ENCODE data around the gene NKAIN4.
A peak's percentile ranks its signal among the peaks of the same experiment; 100 is the strongest.

Gene NKAIN4

DNA sequence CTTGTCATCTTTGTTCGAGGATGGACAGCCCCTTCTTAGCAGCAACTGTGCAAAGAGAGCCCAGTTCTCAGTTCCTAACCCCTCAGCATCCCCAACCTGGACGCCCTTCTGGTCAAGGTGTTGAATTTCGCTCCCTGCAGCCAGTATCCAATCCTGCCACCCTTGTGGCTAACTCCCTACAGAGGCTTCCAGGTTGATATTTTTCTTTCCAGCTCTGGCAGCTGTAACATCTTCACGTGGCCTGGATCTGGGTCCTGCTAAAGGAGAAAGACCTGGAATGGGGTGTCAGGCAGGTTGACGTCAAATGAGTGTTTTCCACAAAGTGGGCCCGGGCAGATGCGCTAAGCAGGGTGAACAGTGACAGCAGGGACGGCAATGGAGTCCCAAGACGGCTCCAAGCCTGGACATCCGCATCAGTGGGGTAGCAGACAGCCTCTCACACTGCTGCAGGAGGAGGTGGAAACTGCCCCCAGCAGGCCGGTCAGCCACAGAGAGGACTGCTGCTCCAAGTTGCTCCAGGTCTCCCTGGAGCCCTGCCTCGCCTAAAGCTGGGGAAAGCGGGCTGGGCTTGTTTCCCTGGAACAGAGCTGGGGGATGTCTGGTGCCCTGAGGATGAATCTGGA is 37.3 kb downstream of the NKAIN4 start:
- DNase-seq, result no peak

- peak; percentile 97 for DNase-seq
Observed at GRCh38 chr20:63216041-63216848, 38.0 kb downstream of the NKAIN4 start, which contains the start of gene YTHDF1. Gene YTHDF1 (minus strand): TSS chr20:63216131. CDS start chr20:63215892, 239 bp downstream.

DNA sequence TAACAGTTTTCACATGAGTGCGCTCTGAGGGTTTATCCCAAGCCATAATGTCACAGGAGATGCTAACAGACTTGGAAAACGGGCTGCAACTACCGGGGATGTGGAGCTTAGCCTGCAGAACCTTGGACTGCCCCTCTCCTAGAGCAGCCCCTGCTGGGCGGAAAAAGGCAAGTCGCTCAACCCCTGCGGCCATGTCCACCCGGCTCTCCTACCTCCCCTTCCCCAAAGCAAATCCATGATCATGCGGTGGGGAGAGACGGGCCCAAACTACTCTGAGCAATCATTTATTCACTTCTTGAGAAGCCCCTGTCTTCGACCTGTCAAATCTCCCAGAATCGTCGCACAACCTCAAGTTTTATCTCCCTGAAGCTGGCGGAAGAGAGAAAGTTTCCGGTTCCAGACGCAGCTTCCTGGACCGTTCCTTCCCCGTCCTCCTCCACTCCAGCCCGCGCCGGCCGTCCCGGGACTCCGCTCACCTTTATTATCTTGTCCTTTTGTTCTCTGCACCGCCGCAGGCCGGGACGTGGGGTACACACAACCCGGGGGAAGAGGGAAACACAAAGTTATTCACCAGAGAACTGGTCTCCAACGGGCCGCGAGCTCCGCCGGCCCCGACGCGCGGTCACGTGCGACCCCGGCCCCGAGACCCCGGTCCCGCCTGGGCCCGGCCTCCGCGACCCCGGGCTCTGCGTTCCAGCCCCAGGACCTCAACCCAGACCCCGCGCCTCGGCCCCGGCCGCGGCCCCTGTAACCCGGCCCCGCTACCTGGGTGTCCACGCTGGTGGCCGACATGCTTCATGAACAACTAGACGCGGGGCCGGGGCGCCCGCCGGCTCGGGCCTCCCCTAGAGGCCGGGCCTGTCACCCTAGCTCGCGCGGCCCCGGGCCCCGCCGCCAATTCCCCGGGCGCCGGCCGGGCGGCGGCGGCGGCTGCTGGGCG is 38.9 kb downstream of the NKAIN4 start:
- DNase-seq, result peak; percentile 58

GRCh38 chr20:63214514-63214913 is 39.7 kb downstream of the NKAIN4 start:
- DNase-seq, result no peak

GRCh38 chr20:63212792-63213191 is 41.5 kb downstream of the NKAIN4 start:
- DNase-seq, result no peak

- DNase-seq, result no peak
Observed at GRCh38 chr20:63212393-63212730, 41.9 kb downstream of the NKAIN4 start.

DNA sequence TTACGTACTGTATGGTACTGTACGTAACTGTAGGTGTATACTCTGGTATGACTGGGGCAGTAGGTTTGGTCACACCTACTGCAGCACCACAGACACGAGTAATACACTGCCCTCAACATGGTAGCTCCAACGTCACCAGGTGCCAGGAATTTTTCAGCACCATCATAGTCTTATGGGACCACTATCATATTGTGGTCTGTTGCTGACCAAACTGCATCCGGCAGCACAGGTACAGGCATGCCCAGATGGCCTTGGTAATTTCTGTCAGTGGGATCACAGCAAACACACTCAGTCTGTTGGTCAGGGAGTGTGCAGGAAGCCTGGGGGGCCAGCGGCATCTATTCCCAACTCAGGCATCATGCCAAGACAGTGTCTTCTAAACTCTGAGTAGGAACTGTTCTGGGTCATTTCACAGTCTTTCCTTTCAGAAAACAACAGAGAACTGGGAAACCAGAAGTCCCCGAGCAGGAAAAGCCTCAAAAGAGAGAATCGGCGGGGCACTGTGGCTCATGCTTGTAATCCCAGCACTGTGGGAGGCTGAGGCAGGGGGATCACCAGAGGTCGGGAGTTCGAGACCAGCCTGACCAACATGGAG is 44.2 kb downstream of the NKAIN4 start:
- DNase-seq, result no peak

GRCh38 chr20:63208346-63208909 is 45.8 kb downstream of the NKAIN4 start:
- DNase-seq, result no peak

- DNase-seq, result no peak
Observed at GRCh38 chr20:63206878-63207277, 47.4 kb downstream of the NKAIN4 start.

GRCh38 chr20:63205896-63206295 is 48.4 kb downstream of the NKAIN4 start:
- no peak for DNase-seq

DNA sequence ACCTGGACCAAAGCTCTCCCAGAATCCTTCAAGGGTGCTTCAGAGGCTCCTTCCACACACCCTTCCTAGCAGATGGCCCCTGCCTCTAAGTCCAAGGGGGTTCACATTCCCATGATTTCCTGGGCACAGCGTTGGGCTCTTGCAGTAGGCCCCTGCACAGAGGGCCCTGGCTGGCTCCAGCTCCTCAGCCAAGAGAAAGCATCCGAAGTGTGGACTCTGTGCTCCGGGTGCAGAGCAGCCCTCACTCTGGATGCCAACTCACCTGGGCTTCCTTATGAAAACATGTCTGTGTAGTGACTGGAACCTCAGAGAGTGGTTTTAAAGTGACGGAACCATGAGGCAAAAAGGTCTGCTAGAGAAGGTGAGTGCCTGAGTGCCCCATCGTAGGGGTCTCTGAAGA is 49.9 kb downstream of the NKAIN4 start:
- DNase-seq, result no peak

DNA sequence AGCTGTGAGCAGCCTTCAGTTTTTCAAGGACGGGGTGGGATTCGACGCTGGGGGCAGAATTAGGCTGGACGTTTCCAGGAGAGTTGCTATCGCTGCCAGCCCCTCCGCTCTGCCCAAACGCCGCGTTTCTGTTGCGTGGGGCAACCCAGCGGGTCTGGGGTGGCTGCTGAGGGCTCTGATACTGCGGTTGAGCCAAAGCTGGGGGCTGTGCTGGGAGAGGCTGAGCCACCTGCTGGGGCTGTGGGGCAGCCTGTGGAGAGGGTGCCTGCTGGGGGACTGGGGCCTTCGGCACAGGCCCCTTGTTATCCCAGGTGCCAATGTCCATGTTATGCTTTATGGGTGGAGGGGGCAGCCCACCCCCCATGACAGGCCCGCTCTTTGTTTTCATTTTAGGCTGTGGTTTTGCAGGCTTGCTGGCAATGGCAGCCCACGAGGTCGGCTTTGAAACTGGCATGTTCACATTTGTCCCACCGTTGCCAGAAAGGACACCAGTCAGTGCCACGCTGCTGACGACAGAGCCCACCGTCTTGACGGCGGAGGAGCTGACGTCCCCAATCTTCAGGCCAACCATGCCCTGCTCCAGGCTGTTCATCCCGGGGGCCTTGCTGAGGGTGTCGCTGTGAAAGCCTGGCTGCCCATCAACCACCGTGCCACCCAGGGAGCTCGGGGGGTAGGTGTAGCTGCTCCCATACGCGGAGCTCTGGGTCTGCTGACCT is 51.3 kb downstream of the NKAIN4 start:
- no peak for DNase-seq

GRCh38 chr20:63202021-63202420 is 52.2 kb downstream of the NKAIN4 start:
- no peak for DNase-seq

GRCh38 chr20:63198606-63199005 is 55.7 kb downstream of the NKAIN4 start:
- no peak for DNase-seq

DNA sequence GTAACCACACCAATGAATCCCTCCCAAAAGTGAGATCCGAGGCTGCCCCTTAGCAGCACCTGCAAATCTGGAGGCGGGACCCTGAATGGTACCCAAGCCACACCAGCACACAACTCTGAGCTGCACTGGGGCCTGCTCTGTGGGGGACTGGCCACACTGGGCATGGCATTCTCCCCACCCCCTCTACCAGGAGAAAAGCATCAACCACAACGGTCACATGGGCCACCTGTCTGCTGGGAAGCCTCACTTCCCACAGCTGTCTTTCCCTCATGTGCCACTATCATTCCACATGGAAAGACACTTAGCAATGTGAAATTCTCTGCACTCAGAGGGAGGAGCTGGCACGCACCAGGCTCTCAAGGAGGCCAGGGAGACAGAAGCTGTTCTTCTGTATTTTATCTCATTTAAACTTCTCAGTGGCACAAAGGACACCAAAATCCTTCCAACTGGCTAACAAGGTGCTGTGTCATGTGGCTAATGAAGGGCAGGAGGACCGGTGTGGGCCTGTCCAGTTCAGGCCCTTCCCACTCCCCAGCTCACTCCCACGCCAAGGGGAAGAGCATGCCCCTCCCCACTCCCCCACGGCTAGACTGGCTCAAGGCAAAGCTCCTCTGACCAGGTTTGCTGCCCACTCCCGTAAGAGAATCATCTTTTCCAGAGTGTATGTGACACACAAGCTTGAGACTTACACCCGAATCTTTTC is 57.3 kb downstream of the NKAIN4 start:
- no peak for DNase-seq

DNA sequence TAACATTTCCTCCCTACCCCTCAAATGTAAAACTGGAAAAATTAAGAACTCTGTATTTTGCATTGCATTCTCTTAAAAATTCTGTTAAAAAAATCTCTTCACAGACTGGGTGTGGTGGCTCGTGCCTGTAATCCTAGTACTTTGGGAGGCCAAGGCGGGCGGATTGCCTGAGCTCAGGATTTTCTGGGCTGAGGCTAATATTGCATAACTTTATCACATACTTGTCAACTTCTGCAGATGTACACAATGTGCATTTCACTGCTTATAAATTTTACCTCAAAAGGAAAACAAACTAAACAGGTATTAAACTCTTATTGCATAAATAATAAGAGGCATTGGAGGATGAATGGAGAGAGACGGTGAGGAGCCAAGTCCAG is 59.5 kb downstream of the NKAIN4 start:
- DNase-seq, result no peak

DNA sequence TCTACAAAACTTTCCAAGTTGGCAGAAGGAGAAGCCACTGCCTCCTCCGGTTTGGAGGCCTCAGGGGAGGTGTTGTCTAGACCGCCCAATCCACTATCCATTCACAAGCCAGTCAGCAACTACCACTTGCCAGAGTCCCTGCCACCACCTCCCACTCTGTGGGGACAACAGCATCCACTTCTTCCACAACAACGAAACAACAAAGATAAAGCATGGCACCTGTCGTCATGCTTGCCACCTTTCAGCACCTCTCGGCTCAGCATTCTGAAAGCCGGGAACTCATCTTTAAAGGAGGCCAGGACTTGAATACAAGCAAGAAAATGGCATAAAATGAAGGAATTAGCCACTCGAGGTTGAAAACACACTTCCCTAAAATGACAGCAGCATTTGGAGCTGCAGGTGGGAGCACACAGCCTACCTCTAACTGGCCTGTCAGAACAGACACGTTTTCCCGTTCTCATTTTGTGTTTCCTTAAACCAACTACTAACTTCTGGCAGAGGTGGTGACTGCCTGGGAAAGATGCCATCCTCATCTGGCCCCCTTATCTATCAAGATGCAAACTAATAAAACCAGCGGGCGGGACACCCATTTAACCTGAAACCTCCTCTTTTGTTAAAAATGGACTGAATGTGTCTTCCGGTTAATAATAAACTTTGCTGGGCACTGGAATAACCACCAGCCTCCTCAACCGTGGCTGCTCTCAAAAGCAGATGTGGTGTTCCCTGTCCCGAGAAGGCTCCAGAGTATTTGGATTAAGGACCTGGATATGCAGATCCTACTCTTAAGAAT is 60.1 kb downstream of the NKAIN4 start:
- DNase-seq, result no peak

DNA sequence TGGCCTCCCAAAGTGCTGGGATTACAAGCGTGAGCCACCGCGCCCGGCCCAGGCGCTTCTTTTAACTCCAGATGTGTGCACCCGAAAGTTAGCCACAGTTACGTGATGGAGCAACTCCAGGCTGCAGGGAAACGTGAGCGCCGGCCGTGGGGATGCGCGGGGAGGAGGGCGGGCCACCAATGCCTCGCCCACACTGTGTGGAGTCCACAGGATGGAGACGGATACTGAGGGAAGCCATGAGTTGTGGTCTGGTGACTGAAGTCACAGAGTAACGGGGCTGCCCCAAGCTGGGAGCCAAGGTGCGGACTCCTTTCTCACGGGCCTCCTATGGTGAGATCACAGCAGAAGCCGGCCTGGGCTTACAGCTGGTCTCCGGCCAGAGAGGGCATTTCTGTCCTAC is 61.5 kb downstream of the NKAIN4 start:
- no peak for DNase-seq

DNA sequence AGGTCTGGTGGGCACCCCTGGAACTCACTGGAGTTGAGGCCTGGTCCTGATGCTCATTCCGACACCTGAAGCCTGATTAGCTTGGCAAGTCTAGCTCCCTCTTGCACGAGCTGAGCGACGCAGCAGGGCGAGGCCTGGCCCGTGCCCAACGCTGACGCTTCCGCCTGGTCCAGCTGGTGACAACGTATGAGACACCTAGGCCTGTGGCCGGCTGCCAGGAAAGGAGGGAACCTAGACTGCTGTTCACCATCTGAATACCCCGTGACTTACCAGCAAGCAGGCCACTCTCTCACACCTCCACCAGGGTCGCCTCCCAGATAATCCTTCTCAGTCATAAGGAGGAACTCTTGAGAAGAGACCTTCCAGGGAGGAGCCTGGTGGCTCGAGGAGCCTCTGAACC is 62.9 kb downstream of the NKAIN4 start:
- DNase-seq, result no peak

GRCh38 chr20:63190828-63191227 is 63.4 kb downstream of the NKAIN4 start:
- no peak for DNase-seq
